HepG2 (cell line): Measurements from ENCODE around the gene ATP9A. TPM values are rescaled to one million over a fixed set of nuclear protein-coding genes. Genes with fewer than 3 reads are reported as not detected.

Experiments
- ADNP ChIP-seq: sonication (generic); formaldehyde crosslinking; IDR thresholded peaks from 2 replicates; pipeline ENCODE4 v1.4.0; 2020; ENCODE audit warnings: missing genetic modification reagents
- ELF1 ChIP-seq: sonication (generic); formaldehyde crosslinking; IDR thresholded peaks from 2 replicates; pipeline ENCODE4 v1.4.0; 2020; ENCODE audit warnings: missing genetic modification reagents
- FOXM1 ChIP-seq: sonication (generic); formaldehyde crosslinking; IDR thresholded peaks from 2 replicates; pipeline ENCODE4 v1.5.0; 2020; ENCODE audit warnings: missing genetic modification reagents
- GRHL1 ChIP-seq: sonication (generic); formaldehyde crosslinking; conservative IDR thresholded peaks from 2 replicates; pipeline ENCODE4 v1.8.0; 2022; ENCODE audit warnings: missing genetic modification reagents
- HCFC1 ChIP-seq: fragments of 150-350 bp; IDR thresholded peaks from 2 replicates; pipeline ENCODE4 v1.6.1; 2014; ENCODE audit warnings: low read depth, low read length
- HNF1B ChIP-seq: sonication (generic); formaldehyde crosslinking; IDR thresholded peaks from 2 replicates; pipeline ENCODE4 v1.5.1; 2020; ENCODE audit warnings: mild to moderate bottlenecking, moderate library complexity, missing genetic modification reagents
- KDM3A ChIP-seq: IDR thresholded peaks from 2 replicates; pipeline ENCODE4 v1.6.1; 2018; ENCODE audit warnings: low read depth, missing compliant biosample characterization
- NFE2L2 ChIP-seq: fragments of 150-350 bp; IDR thresholded peaks from 2 replicates; pipeline ENCODE4 v1.6.1; 2014; ENCODE audit warnings: low read length
- PRDM10 ChIP-seq: sonication (generic); formaldehyde crosslinking; IDR thresholded peaks from 2 replicates; pipeline ENCODE4 v1.4.0; 2020; ENCODE audit warnings: low read depth, missing genetic modification reagents
- RCOR2 ChIP-seq: IDR thresholded peaks from 2 replicates; pipeline ENCODE4 v1.6.1; 2016; ENCODE audit warnings: missing biosample characterization, missing genetic modification reagents
- REL ChIP-seq: sonication (generic); formaldehyde crosslinking; conservative IDR thresholded peaks from 2 replicates; pipeline ENCODE4 v1.8.0; 2022; ENCODE audit warnings: mild to moderate bottlenecking, missing genetic modification reagents, moderate library complexity
- THYN1 ChIP-seq: sonication (generic); formaldehyde crosslinking; IDR thresholded peaks from 2 replicates; pipeline ENCODE4 v1.8.1; 2023; ENCODE audit warnings: low read depth, mild to moderate bottlenecking, moderate library complexity, missing genetic modification reagents, borderline replicate concordance
- ZBTB4 ChIP-seq: sonication (generic); formaldehyde crosslinking; IDR thresholded peaks from 2 replicates; pipeline ENCODE4 v1.4.0; 2020; ENCODE audit warnings: missing genetic modification reagents, mild to moderate bottlenecking, borderline replicate concordance
- ZMYM3 ChIP-seq: sonication (generic); formaldehyde crosslinking; IDR thresholded peaks from 2 replicates; pipeline ENCODE4 v1.5.1; 2020; ENCODE audit warnings: mild to moderate bottlenecking, missing genetic modification reagents
- ZNF260 ChIP-seq: sonication (generic); formaldehyde crosslinking; IDR thresholded peaks from 2 replicates; pipeline ENCODE4 v1.4.0; 2020; ENCODE audit warnings: missing genetic modification reagents, low read depth, mild to moderate bottlenecking, borderline replicate concordance
- ZNF564 ChIP-seq: sonication (generic); formaldehyde crosslinking; IDR thresholded peaks from 2 replicates; pipeline ENCODE4 v1.8.1; 2023; ENCODE audit warnings: mild to moderate bottlenecking, missing genetic modification reagents
- ZNF580 ChIP-seq: IDR thresholded peaks from 2 replicates; pipeline ENCODE4 v1.6.1; 2016; ENCODE audit warnings: low read depth, borderline replicate concordance
- ZSCAN31 ChIP-seq: sonication (generic); formaldehyde crosslinking; IDR thresholded peaks from 2 replicates; pipeline ENCODE4 v1.5.0; 2020; ENCODE audit warnings: low read depth, mild to moderate bottlenecking, missing genetic modification reagents
- polyA plus RNA-seq, 8 experiments: library from polyadenylated mRNA; depleted of rRNA in 3 of 8; stranded (reverse) in 7 of 8; unstranded in 1 of 8; fragments of >200 nt; fragmentation: Illumina TruSeq in 4 of 8; extraction: Trizol in 4 of 8; gene quantifications; 2 replicates each; pipeline versions ENCODE4 v1.2.1 to v1.2.3, GENCODE V29; 2011 to 2016; ENCODE audit warnings: low read depth in 4 of 8, missing spikeins in 1 of 8, mixed read lengths in 1 of 8; ENCODE audit not compliant: insufficient read depth in 1 of 8
- total RNA-seq, 5 experiments: library from RNA; depleted of rRNA; stranded (reverse); fragments of >200 nt; fragmentation: Illumina TruSeq; extraction: Trizol; gene quantifications; 2 replicates each; pipeline ENCODE4 v1.2.3, GENCODE V29; 2016; ENCODE audit warnings: low read depth in 1 of 5

The ATP9A gene
- total and polyA plus RNA-seq, 2 of the 13 experiments (the other 11 are each of a cell fraction or from before 2014, with no cell fraction given), result 11.8 to 18.5 TPM

GRCh38 chr20:51745804-51746203 lies 22.4 kb downstream of the ATP9A start (continued):
- TF ChIP-seq PRDM10 (CRISPR knock-in tag), result no peak
- TF ChIP-seq NFE2L2, result no peak
- TF ChIP-seq ZNF564 (CRISPR knock-in tag), result no peak
- no peak for TF ChIP-seq ZSCAN31 (CRISPR knock-in tag)
- TF ChIP-seq THYN1 (CRISPR knock-in tag), result no peak
- TF ChIP-seq REL, result no peak
- no peak for TF ChIP-seq FOXM1 (CRISPR knock-in tag)
- 0 out of 2 replicates have a peak, but pooled peaks have one; percentile 22 for TF ChIP-seq ADNP (CRISPR knock-in tag)
- 0 out of 2 replicates have a peak, but pooled peaks have one; percentile 79 for TF ChIP-seq ZNF260 (CRISPR knock-in tag)
- no peak for TF ChIP-seq HCFC1
- peak; percentile 84 for TF ChIP-seq ZMYM3 (CRISPR knock-in tag)
- TF ChIP-seq RCOR2 (CRISPR knock-in tag), result peak; percentile 81
- no peak for TF ChIP-seq ZBTB4 (CRISPR knock-in tag)
- no peak for TF ChIP-seq ELF1 (CRISPR knock-in tag)
- no peak for TF ChIP-seq HNF1B (CRISPR knock-in tag)
- no peak for TF ChIP-seq GRHL1
- TF ChIP-seq ZNF580 (CRISPR knock-in tag), result no peak
- no peak for TF ChIP-seq KDM3A (CRISPR knock-in tag)
